Middle frontal gyrus (tissue), 1 donor: ENCODE measurements around the gene PPP6R2.

ENCODE experiments used
- DNase-seq: peaks from one replicate; pipeline ENCODE4 v3.0.0-alpha.2; 2015; ENCODE audit warnings: low spot score; ENCODE audit errors: extremely low spot score

PPP6R2 gene

DNA sequence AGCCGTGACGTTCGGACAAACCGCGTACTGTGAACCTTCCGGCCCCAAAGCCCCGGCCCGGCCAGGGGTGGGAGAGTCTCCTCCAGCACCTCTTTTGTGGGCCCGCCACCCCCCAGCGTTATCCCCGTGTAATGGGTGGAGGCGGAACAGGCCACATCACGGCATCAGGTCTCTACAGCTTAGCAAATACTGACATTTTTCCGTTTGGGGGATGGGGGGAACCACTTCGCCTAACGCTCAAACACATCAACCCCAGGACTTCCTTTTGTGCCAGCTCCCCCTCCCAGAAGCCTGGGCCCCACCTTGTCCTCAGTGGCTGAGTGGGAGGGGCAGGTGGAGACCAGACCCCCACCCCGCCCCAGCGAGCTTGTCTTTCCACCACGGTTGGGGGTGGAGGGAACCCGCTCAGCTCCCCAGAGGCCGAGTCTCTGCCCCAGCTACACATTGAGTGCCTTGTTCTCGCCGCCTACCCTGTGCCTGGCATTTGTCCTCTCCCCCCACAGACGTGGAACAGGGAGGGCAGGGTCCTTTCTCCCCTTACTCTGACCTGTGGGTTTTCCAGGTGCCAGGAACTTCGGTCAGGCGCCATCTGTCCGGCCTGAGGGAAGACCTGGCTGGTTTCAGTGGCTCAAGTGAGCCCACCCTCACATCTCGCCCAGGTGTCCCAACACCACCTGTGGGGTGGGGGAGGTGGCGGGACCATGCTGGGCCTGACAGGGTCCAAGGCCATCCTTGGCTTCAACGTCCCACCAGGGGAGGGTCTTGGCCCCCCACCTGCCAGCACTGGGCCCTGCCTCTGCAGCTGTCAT is 102.1 kb downstream of the PPP6R2 start:
- DNase-seq = no peak

- no peak for DNase-seq
Observed at GRCh38 chr22:50445880-50446707, 103.0 kb downstream of the PPP6R2 start.

- no peak for DNase-seq
Observed at GRCh38 chr22:50446708-50447575, 103.8 kb downstream of the PPP6R2 start.

- DNase-seq = no peak
Observed at GRCh38 chr22:50447576-50448551, 104.7 kb downstream of the PPP6R2 start.

- no peak for DNase-seq
Observed at GRCh38 chr22:50452649-50453048, 109.5 kb downstream of the PPP6R2 start.

GRCh38 chr22:50454556-50455075 is 111.5 kb downstream of the PPP6R2 start:
- no peak for DNase-seq

DNA sequence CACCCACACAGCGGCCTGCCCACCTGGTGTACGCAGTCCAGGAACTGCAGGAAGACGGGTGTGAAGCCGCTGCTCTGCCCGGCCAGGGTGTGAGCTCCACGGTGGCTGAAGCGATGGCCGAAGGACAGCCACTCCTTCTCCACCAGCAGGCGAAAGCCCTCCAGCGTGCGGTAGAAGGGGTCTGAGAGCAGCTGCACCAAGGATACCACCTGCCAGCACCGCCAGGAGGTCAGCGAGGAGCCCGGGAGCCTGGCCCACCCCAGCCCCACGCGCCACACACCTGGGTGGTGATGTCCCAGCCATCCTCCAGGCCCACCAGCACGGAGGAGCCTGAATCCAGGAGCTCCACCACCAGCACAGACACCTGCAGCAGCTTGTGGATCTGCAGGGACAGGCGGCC is 112.1 kb downstream of the PPP6R2 start:
- DNase-seq = no peak

- no peak for DNase-seq
Observed at GRCh38 chr22:50456026-50456425, 112.9 kb downstream of the PPP6R2 start.

DNA sequence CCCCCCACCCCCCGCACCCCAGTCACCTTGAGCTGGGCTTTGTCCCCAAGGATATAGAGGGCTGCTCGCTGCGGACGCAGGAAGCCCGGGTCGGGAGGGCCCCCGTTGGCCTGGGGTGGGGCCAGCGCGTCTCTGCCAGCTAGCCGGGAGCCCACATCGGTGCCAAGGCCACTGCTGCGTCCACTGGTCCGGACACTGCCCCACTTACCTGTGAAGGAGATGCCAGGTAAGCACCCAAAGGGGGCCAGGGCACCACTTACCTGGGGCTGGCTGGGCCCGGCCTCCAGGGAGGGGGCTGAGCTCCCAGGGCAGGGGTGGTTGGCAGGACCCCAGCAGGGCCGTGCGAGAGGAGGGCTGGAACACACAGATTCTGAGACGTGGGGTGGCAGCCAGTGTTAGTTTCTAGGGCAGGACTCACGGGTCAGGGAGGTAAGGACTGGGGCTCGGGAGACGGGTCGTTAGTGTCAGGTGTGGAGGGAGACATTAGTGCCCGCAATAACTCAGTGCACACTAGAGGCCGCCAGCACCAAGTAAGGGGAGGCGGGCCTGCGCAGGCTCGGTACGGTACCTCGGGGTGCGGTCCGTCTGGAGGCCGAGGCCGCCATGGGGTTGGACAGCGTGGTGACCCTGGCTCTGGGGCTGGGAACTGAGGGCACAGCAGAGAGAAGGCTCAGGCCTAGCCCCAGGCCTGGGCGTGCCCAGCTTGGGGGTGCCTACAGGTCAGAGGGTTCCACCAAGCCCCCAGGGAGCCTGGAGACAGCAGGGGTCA is 113.5 kb downstream of the PPP6R2 start:
- DNase-seq = no peak

GRCh38 chr22:50459016-50459415 is 115.9 kb downstream of the PPP6R2 start:
- no peak for DNase-seq

GRCh38 chr22:50459496-50460140 is 116.5 kb downstream of the PPP6R2 start:
- no peak for DNase-seq

GRCh38 chr22:50460938-50461337 is 117.8 kb downstream of the PPP6R2 start:
- DNase-seq = no peak

DNA sequence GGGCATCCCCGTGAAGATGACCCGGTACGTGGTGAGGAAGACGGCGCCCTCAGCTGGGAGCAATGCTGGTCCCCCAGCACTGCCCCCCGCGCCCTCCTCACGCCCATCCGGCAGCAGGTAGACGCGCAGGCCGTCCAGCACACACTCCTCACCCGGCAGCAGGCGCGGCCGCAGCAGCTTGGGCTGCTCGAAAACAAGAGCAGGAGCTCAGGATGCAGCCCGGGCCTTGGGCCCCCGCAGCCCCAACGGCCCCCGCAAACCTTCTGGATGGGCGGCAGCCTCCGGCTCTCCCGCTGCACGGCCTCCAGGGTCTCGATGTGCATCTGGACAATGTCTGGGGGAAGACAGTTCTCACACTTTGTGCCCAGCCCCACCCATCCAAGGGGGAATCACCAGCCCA is 118.4 kb downstream of the PPP6R2 start:
- no peak for DNase-seq

- DNase-seq = no peak
Observed at GRCh38 chr22:50461979-50462540, 118.9 kb downstream of the PPP6R2 start.

- DNase-seq = no peak
Observed at GRCh38 chr22:50463188-50463900, 120.2 kb downstream of the PPP6R2 start.

DNA sequence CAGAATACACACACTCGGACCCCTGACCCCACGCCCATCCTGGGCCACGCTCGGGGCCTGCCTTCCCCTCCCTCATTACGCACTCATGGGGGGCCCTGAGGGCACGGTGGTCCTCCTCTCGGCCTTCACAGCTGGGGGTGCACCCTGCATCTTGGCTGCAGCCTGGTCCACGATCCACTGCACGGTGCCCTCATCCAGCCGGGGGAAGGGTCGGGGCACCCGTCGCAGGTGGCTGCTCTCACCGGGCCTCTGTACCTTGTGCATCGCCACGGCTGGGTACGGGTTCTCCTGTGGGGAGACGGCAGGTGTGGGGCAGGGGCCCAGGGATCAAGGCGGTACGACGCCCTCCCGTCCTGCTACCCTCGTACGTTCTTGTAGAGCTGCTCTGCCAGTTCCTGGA is 121.3 kb downstream of the PPP6R2 start:
- no peak for DNase-seq

GRCh38 chr22:50465066-50465930 is 122.2 kb downstream of the PPP6R2 start:
- no peak for DNase-seq
